ENCODE data around the gene SLC24A3. TPM values are rescaled to one million over a fixed set of nuclear protein-coding genes. Genes with fewer than 3 reads are reported as not detected.
A peak's percentile ranks its signal among the peaks of the same experiment; 100 is the strongest.

SLC24A3 gene
- total RNA-seq, 1 donor from 2014 or later, result 0.21 TPM

DNA sequence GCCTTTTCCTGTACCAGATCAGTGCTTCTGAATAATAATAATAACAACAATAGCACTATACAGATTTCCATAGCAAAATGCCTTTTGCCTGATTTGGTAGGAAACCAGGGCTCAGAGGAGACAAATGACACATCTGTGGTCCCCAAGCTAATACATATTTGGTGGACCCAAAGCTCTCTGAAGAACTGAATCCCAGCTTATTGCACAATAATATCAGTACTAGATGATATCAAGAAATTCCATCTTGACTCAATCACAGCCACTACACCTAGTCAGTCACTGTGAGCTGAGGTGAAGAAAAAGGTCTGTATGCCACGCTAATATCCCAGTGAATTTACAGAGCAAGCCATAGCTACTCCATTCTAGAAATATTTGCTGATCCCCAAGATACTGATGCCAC is 275.0 kb downstream of the SLC24A3 start:
- Mint-ChIP-seq H3K27me3 (ENCODE audit: insufficient read depth, low read depth) (peaks cover 4% of the 10 kb centered on the region), H3K27ac (no peak overlapping the region)

DNA sequence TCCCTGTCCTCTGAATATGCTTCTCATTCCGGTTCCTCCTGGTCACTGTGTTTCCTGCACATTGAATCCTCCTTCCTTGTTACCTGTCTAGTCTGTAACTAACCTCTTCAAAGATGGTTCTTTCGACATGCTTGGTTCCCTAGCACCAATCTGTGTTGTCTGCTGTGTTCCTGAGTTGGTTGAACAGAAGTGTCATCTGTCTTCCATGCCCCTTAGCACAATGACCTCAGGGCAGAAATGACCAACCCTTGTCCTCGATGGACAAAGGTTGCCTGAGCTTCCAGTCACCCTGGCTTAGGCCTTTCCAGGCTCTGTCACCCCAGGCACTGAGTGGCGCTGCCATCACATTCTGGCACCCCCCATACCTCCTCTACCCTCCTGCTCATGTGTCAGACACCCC is 278.8 kb downstream of the SLC24A3 start:
- H3K4me3 ChIP-seq, result no peak overlapping the region
- H3K4me3 Mint-ChIP-seq, result no peak overlapping the region
- H3K27ac Mint-ChIP-seq, result no peak overlapping the region
- no peaks in the 10 kb centered on the region for H3K9me3 ChIP-seq (ENCODE audit: low read depth)
- H3K4me2 ChIP-seq, result no peak overlapping the region
- no peaks in the 10 kb centered on the region for H3K36me3 Mint-ChIP-seq
- no peaks in the 10 kb centered on the region for H3K27me3 ChIP-seq
- H3K36me3 ChIP-seq, result no peaks in the 10 kb centered on the region
- no peaks in the 10 kb centered on the region for H4K20me1 ChIP-seq (ENCODE audit: low read depth)
- H3F3A ChIP-seq (ENCODE audit: low read depth), result no peaks in the 10 kb centered on the region
- no peaks in the 10 kb centered on the region for H3K4me1 ChIP-seq
- H3K27ac ChIP-seq, result no peak overlapping the region
- no peak for DNase-seq (ENCODE audit: low spot score)
- no peaks in the 10 kb centered on the region for H3K79me2 ChIP-seq (ENCODE audit: low read depth)
- no peak overlapping the region for H3K9ac ChIP-seq
- H2AFZ ChIP-seq (replicated peaks), result no peak overlapping the region
- H3K9me3 Mint-ChIP-seq, result no peaks in the 10 kb centered on the region
- H3K27me3 Mint-ChIP-seq (ENCODE audit: insufficient read depth, low read depth), result peaks cover 8% of the 10 kb centered on the region
- H3K4me1 Mint-ChIP-seq, result peaks cover 5% of the 10 kb centered on the region
- TF ChIP-seq EZH2phosphoT487 (IDR thresholded peaks at IDR 0.05), result no peak
- no peak for TF ChIP-seq EZH2 (IDR thresholded peaks at IDR 0.05)
- TF ChIP-seq, protein P1, sequence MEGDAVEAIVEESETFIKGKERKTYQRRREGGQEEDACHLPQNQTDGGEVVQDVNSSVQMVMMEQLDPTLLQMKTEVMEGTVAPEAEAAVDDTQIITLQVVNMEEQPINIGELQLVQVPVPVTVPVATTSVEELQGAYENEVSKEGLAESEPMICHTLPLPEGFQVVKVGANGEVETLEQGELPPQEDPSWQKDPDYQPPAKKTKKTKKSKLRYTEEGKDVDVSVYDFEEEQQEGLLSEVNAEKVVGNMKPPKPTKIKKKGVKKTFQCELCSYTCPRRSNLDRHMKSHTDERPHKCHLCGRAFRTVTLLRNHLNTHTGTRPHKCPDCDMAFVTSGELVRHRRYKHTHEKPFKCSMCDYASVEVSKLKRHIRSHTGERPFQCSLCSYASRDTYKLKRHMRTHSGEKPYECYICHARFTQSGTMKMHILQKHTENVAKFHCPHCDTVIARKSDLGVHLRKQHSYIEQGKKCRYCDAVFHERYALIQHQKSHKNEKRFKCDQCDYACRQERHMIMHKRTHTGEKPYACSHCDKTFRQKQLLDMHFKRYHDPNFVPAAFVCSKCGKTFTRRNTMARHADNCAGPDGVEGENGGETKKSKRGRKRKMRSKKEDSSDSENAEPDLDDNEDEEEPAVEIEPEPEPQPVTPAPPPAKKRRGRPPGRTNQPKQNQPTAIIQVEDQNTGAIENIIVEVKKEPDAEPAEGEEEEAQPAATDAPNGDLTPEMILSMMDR (IDR thresholded peaks at IDR 0.05), result no peak

More for the DNA sequence above, 275.0 kb downstream of the SLC24A3 start:
- Histone ChIP-seq H3K36me3 (no peaks in the 10 kb centered on the region), H3K27ac (no peak overlapping the region), H3K9me3 (ENCODE audit: low read depth) (no peaks in the 10 kb centered on the region), H3K4me2 (no peak overlapping the region), H2AFZ (replicated peaks) (no peak overlapping the region), H3K9ac (no peak overlapping the region), H3F3A (ENCODE audit: low read depth) (no peaks in the 10 kb centered on the region), H3K79me2 (ENCODE audit: low read depth) (no peaks in the 10 kb centered on the region), H3K27me3 (no peaks in the 10 kb centered on the region), H4K20me1 (ENCODE audit: low read depth) (no peaks in the 10 kb centered on the region), H3K4me1 (no peaks in the 10 kb centered on the region), H3K4me3 (no peak overlapping the region)
- Mint-ChIP-seq H3K9me3 (no peaks in the 10 kb centered on the region), H3K4me1 (no peaks in the 10 kb centered on the region), H3K36me3 (no peaks in the 10 kb centered on the region), H3K4me3 (no peak overlapping the region)
- TF ChIP-seq, protein P1 (IDR thresholded peaks at IDR 0.05), result no peak
- TF ChIP-seq EZH2 (IDR thresholded peaks at IDR 0.05) (no peak), EZH2phosphoT487 (IDR thresholded peaks at IDR 0.05) (no peak)
- DNase-seq (ENCODE audit: low spot score), result no peak

DNA sequence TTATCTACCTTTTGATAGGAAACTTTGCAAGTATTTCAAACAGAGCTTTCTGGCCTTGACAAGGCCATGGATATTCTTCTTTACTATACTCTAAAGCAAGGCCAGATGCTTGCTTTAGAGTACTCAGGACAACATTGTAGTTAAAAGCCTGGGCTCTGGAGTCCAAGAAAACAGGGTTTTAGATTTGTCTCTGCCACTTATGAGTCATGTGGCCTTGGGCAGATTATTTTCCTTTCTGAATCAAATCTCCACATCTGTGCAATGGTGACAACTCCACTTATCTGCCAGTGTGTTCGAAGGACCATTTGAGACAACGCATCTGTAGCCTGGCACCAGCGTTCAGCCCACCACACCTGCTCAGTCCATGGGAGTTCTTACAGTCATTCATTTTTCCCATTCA is 279.7 kb downstream of the SLC24A3 start:
- H3K4me2 ChIP-seq, result no peak overlapping the region
- no peaks in the 10 kb centered on the region for H3K27me3 ChIP-seq
- no peak overlapping the region for H3K4me3 ChIP-seq
- H3K9me3 Mint-ChIP-seq, result no peaks in the 10 kb centered on the region
- no peak overlapping the region for H3K4me3 Mint-ChIP-seq
- DNase-seq (ENCODE audit: low spot score), result no peak
- no peaks in the 10 kb centered on the region for H3K36me3 ChIP-seq
- no peak overlapping the region for H3K27ac ChIP-seq
- H3K36me3 Mint-ChIP-seq, result no peaks in the 10 kb centered on the region
- no peak overlapping the region for H3K9ac ChIP-seq
- TF ChIP-seq EZH2phosphoT487 (IDR thresholded peaks at IDR 0.05) (no peak), EZH2 (IDR thresholded peaks at IDR 0.05) (no peak)
- TF ChIP-seq, protein P1 (IDR thresholded peaks at IDR 0.05), result no peak
- no peaks in the 10 kb centered on the region for H3K9me3 ChIP-seq (ENCODE audit: low read depth)
- H3K27me3 Mint-ChIP-seq (ENCODE audit: insufficient read depth, low read depth), result peaks cover 8% of the 10 kb centered on the region
- peak overlapping the region; percentile 53 for H3K27ac Mint-ChIP-seq
- no peak overlapping the region for H2AFZ ChIP-seq (replicated peaks)
- peaks cover 5% of the 10 kb centered on the region for H3K4me1 Mint-ChIP-seq
- H3F3A ChIP-seq (ENCODE audit: low read depth), result no peaks in the 10 kb centered on the region
- no peaks in the 10 kb centered on the region for H4K20me1 ChIP-seq (ENCODE audit: low read depth)
- H3K79me2 ChIP-seq (ENCODE audit: low read depth), result no peaks in the 10 kb centered on the region
- no peaks in the 10 kb centered on the region for H3K4me1 ChIP-seq
